ENCODE data around the gene GPRC5D. TPM values are rescaled to one million over a fixed set of nuclear protein-coding genes. Genes with fewer than 3 reads are reported as not detected.

Gene GPRC5D
- total RNA-seq, 2 donors from 2014 or later, result not detected

GRCh38 chr12:12919666-12920435, 32.1 kb downstream of the GPRC5D start:
- ATAC-seq (no peak), DNase-seq (ENCODE audit: low spot score) (no peak)
- no peak overlapping the region for H3K4me3 Mint-ChIP-seq
- peaks cover 7 to 9% of the 10 kb centered on the region in 2 donors for H3K4me1 Mint-ChIP-seq (ENCODE audit: low read depth in 2 of 2)
- H3K36me3 Mint-ChIP-seq, result no peaks in the 10 kb centered on the region
- peaks cover 15 to 25% of the 10 kb centered on the region in 2 donors for H3K27me3 Mint-ChIP-seq
- H3K27ac Mint-ChIP-seq, result no peak overlapping the region
- no peaks in the 10 kb centered on the region for H3K9me3 Mint-ChIP-seq

GRCh38 chr12:12918781-12919389, 33.1 kb downstream of the GPRC5D start:
- no peak for DNase-seq (ENCODE audit: low spot score)
- Mint-ChIP-seq H3K27ac (no peak overlapping the region), H3K4me1 (ENCODE audit: low read depth in 2 of 2) (peaks cover 7 to 9% of the 10 kb centered on the region in 2 donors), H3K4me3 (no peak overlapping the region), H3K36me3 (no peaks in the 10 kb centered on the region), H3K9me3 (no peaks in the 10 kb centered on the region), H3K27me3 (peaks cover 13 to 25% of the 10 kb centered on the region in 2 donors)
- no peak for ATAC-seq

GRCh38 chr12:12917517-12917916, 34.5 kb downstream of the GPRC5D start:
- Mint-ChIP-seq H3K4me1 (ENCODE audit: low read depth in 2 of 2) (peaks cover 7 to 9% of the 10 kb centered on the region in 2 donors), H3K27ac (no peak overlapping the region), H3K36me3 (no peaks in the 10 kb centered on the region), H3K9me3 (no peaks in the 10 kb centered on the region), H3K27me3 (peaks cover 13 to 34% of the 10 kb centered on the region in 2 donors), H3K4me3 (no peak overlapping the region)
- DNase-seq (ENCODE audit: low spot score) (no peak), ATAC-seq (no peak)

- Mint-ChIP-seq H3K4me1 (ENCODE audit: low read depth in 2 of 2) (peaks cover 7 to 9% of the 10 kb centered on the region in 2 donors), H3K4me3 (no peak overlapping the region)
Measured at GRCh38 chr12:12916135-12916944, 35.6 kb downstream of the GPRC5D start.

GRCh38 chr12:12915656-12916055, 36.3 kb downstream of the GPRC5D start:
- no peaks in the 10 kb centered on the region for H3K9me3 Mint-ChIP-seq

More at GRCh38 chr12:12916135-12916944, 35.6 kb downstream of the GPRC5D start:
- Mint-ChIP-seq H3K27me3 (peaks cover 13 to 34% of the 10 kb centered on the region in 2 donors), H3K9me3 (no peaks in the 10 kb centered on the region), H3K27ac (peak overlapping the region in 1 of 2 donors; percentile 14), H3K36me3 (no peaks in the 10 kb centered on the region)
- ATAC-seq, result peak; percentile 89 to 90
- peak; percentile 86 for DNase-seq (ENCODE audit: low spot score)

GRCh38 chr12:12912711-12913110, 39.3 kb downstream of the GPRC5D start:
- Mint-ChIP-seq H3K9me3 (no peaks in the 10 kb centered on the region), H3K4me3 (no peak overlapping the region), H3K4me1 (ENCODE audit: low read depth in 2 of 2) (peaks cover 21% of the 10 kb centered on the region in 2 donors), H3K27me3 (peaks cover 22 to 36% of the 10 kb centered on the region in 2 donors), H3K36me3 (no peaks in the 10 kb centered on the region), H3K27ac (no peak overlapping the region)
- DNase-seq (ENCODE audit: low spot score) (no peak), ATAC-seq (no peak)

More at GRCh38 chr12:12915656-12916055, 36.3 kb downstream of the GPRC5D start:
- DNase-seq (ENCODE audit: low spot score) (no peak), ATAC-seq (no peak)
- Mint-ChIP-seq H3K4me3 (no peak overlapping the region), H3K36me3 (no peaks in the 10 kb centered on the region), H3K4me1 (ENCODE audit: low read depth in 2 of 2) (peaks cover 7 to 9% of the 10 kb centered on the region in 2 donors), H3K27me3 (peaks cover 13 to 34% of the 10 kb centered on the region in 2 donors), H3K27ac (no peak overlapping the region)

- H3K27ac Mint-ChIP-seq, result no peak overlapping the region
- DNase-seq (ENCODE audit: low spot score) (no peak), ATAC-seq (no peak)
- peaks cover 12 to 13% of the 10 kb centered on the region in 2 donors for H3K4me1 Mint-ChIP-seq (ENCODE audit: low read depth in 2 of 2)
- H3K36me3 Mint-ChIP-seq, result no peaks in the 10 kb centered on the region
- H3K9me3 Mint-ChIP-seq, result no peaks in the 10 kb centered on the region
- H3K4me3 Mint-ChIP-seq, result no peak overlapping the region
- peaks cover 20 to 32% of the 10 kb centered on the region in 2 donors for H3K27me3 Mint-ChIP-seq
Measured at GRCh38 chr12:12909995-12910420, 42.0 kb downstream of the GPRC5D start.

GRCh38 chr12:12909228-12909994, 42.6 kb downstream of the GPRC5D start:
- Mint-ChIP-seq H3K27ac (no peak overlapping the region), H3K27me3 (peaks cover 20 to 33% of the 10 kb centered on the region in 2 donors), H3K9me3 (no peaks in the 10 kb centered on the region), H3K4me3 (no peak overlapping the region), H3K36me3 (no peaks in the 10 kb centered on the region), H3K4me1 (ENCODE audit: low read depth in 2 of 2) (peaks cover 12 to 13% of the 10 kb centered on the region in 2 donors)
- DNase-seq (ENCODE audit: low spot score) (no peak), ATAC-seq (peak in 1 of 2 donors; percentile 18)

- H3K4me1 Mint-ChIP-seq (ENCODE audit: low read depth in 2 of 2), result peaks cover 12 to 13% of the 10 kb centered on the region in 2 donors
- ATAC-seq (no peak), DNase-seq (ENCODE audit: low spot score) (no peak)
- H3K9me3 Mint-ChIP-seq, result no peaks in the 10 kb centered on the region
- no peaks in the 10 kb centered on the region for H3K36me3 Mint-ChIP-seq
- no peak overlapping the region for H3K4me3 Mint-ChIP-seq
- H3K27me3 Mint-ChIP-seq, result peaks cover 25 to 37% of the 10 kb centered on the region in 2 donors
- H3K27ac Mint-ChIP-seq, result no peak overlapping the region
Measured at GRCh38 chr12:12908711-12909110, 43.3 kb downstream of the GPRC5D start.

- Mint-ChIP-seq H3K27ac (no peak overlapping the region), H3K27me3 (peaks cover 27 to 33% of the 10 kb centered on the region in 2 donors), H3K36me3 (no peaks in the 10 kb centered on the region), H3K4me1 (ENCODE audit: low read depth in 2 of 2) (peaks cover 12 to 13% of the 10 kb centered on the region in 2 donors), H3K9me3 (no peaks in the 10 kb centered on the region), H3K4me3 (no peak overlapping the region)
- DNase-seq (ENCODE audit: low spot score), result no peak
- no peak for ATAC-seq
Measured at GRCh38 chr12:12908252-12908651, 43.7 kb downstream of the GPRC5D start.

GRCh38 chr12:12907552-12907951, 44.4 kb downstream of the GPRC5D start:
- Mint-ChIP-seq H3K36me3 (no peaks in the 10 kb centered on the region), H3K27me3 (peaks cover 27 to 28% of the 10 kb centered on the region in 2 donors), H3K9me3 (no peaks in the 10 kb centered on the region), H3K4me3 (no peak overlapping the region), H3K27ac (no peak overlapping the region), H3K4me1 (ENCODE audit: low read depth in 2 of 2) (peaks cover 12 to 13% of the 10 kb centered on the region in 2 donors)
- ATAC-seq (no peak), DNase-seq (ENCODE audit: low spot score) (no peak)

- ATAC-seq, result no peak
- peaks cover 14% of the 10 kb centered on the region in 2 donors for H3K4me1 Mint-ChIP-seq (ENCODE audit: low read depth in 2 of 2)
- DNase-seq (ENCODE audit: low spot score), result no peak
- peaks cover 24 to 36% of the 10 kb centered on the region in 2 donors for H3K27me3 Mint-ChIP-seq
- H3K4me3 Mint-ChIP-seq, result no peak overlapping the region
- no peaks in the 10 kb centered on the region for H3K36me3 Mint-ChIP-seq
- H3K9me3 Mint-ChIP-seq, result no peaks in the 10 kb centered on the region
- H3K27ac Mint-ChIP-seq, result no peak overlapping the region
Measured at GRCh38 chr12:12903642-12904609, 48.0 kb downstream of the GPRC5D start.

All from natural killer cell treated with Interleukin-12 subunit alpha and Interleukin-12 subunit beta and Interleukin-15 and Interleukin-18, amount 100 ng/mL, for 72 hours (primary cell).